Activated CD4-positive, CD25-positive, alpha-beta regulatory T cell treated with anti-CD3 and anti-CD28 coated beads, Interleukin-2, amount 50 U/mL, for 24 hours (primary cell): ENCODE results near the gene FOXC2.

Experiments
- ATAC-seq, 2 donors: fragments of 150-1000 bp; cut with Tn5 transposase; one replicate each; pipeline ENCODE4 v1.10.0; 2021; ENCODE audit warnings: mild to moderate bottlenecking in 1 of 2, moderate library complexity in 1 of 2

FOXC2 gene

DNA sequence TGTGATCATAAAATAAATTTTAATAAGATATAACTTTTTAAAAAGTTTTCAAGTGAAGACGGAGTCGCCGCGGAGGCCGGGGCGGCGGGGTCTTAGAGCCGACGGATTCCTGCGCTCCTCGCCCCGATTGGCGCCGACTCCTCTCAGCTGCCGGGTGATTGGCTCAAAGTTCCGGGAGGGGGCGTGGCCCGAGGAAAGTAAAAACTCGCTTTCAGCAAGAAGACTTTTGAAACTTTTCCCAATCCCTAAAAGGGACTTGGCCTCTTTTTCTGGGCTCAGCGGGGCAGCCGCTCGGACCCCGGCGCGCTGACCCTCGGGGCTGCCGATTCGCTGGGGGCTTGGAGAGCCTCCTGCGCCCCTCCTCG is at the start of gene FOXC2:
TSS of gene FOXC2 (plus strand) at position 229 of the 365 bp plus-strand sequence. CDS start 507 bp downstream, outside the sequence.
- ATAC-seq = peak in 1 of 2 donors; percentile 50

GRCh38 chr16:86517033-86517432 is 49.6 kb upstream of the FOXC2 start:
- no peak for ATAC-seq

GRCh38 chr16:86517652-86518258 is 48.9 kb upstream of the FOXC2 start:
- ATAC-seq = no peak

DNA sequence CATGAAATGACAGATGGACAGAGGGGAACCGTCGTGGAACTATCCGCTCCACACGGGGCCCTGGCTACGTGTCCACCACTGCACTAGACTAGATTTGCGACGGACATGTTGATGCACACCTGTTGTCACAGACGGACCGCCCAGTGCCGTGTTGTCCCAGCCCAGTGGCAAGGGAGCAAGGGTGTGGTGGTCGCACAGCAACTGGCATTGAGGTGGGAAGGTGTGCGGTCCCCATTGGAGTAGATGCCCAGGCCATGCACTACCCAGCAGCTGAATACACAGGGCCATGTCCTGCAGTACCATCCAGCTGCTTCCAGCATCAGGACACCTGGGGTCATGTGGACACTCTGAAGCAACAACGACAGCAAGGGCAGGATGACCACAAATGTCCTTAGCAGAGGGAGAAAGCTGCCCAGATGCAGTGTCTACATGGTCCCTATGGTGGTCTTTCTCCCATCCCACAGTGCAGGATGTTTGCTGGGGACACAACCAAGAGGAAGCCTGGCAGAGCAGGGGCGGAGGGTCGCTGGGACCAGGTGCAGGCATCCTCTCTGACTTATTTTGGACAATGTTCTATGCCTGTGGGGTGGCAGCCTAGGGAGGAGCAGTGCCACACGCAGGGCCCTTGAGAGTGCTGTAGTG is 47.5 kb upstream of the FOXC2 start:
- ATAC-seq = no peak

DNA sequence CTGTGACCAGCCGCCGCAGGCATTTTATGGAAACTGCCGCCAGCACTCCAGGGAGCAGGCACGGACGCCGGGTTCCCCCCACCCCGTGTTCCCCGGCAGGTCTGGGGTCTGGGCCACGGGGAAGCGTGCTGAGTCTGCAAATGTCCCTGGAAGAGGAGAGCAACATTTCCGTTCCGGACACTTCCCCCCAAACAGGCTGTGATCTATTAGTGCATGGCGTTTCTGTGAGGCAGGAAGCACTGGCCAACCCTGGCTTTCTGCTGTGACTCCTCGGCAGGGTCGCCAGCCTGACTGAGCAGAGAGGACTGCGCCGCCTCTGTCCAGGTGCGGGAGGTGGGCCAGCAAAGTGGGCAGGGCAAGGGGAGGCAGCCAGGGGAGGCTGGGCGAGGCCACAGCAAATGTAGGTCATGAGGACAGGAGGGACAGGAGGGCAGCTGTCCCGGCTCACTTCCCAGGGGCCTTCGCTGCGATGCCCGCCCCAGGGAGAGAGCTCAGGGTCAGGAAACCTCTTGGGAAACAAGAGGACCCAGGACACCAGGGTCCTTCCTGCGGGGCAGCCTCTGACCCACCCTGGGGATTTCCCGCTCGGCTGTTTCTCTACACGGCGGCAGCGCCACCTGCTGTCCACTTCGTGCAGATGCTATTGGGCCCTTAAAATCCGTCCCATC is 46.8 kb upstream of the FOXC2 start:
- ATAC-seq = peak in 1 of 2 donors; percentile 49

GRCh38 chr16:86520317-86521210 is 46.1 kb upstream of the FOXC2 start:
- ATAC-seq = no peak

GRCh38 chr16:86521236-86522197 is 45.1 kb upstream of the FOXC2 start:
- no peak for ATAC-seq

GRCh38 chr16:86522634-86523033 is 44.0 kb upstream of the FOXC2 start:
- ATAC-seq = no peak

GRCh38 chr16:86523166-86523740 is 43.4 kb upstream of the FOXC2 start:
- no peak for ATAC-seq

GRCh38 chr16:86524029-86524428 is 42.6 kb upstream of the FOXC2 start:
- no peak for ATAC-seq

DNA sequence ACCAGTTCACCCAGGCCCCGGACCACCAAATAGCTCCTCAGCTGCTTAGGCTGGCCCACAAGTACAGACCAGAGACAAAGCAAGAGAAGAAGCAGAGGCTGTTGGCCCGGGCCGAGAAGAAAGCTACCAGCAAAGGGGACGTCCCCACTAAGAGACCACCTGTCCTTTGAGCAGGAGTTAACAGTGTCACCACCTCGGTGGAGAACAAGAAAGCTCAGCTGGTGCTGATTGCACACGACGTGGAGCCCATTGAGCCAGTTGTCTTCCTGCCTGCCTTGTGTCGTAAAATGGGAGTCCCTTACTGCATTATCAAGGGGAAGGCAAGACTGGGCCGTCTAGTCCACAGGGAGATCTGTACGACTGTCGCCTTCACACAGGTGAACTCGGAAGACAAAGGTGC is 40.9 kb upstream of the FOXC2 start:
- ATAC-seq = no peak

- ATAC-seq = no peak
Observed at GRCh38 chr16:86527366-86527765, 39.3 kb upstream of the FOXC2 start.

DNA sequence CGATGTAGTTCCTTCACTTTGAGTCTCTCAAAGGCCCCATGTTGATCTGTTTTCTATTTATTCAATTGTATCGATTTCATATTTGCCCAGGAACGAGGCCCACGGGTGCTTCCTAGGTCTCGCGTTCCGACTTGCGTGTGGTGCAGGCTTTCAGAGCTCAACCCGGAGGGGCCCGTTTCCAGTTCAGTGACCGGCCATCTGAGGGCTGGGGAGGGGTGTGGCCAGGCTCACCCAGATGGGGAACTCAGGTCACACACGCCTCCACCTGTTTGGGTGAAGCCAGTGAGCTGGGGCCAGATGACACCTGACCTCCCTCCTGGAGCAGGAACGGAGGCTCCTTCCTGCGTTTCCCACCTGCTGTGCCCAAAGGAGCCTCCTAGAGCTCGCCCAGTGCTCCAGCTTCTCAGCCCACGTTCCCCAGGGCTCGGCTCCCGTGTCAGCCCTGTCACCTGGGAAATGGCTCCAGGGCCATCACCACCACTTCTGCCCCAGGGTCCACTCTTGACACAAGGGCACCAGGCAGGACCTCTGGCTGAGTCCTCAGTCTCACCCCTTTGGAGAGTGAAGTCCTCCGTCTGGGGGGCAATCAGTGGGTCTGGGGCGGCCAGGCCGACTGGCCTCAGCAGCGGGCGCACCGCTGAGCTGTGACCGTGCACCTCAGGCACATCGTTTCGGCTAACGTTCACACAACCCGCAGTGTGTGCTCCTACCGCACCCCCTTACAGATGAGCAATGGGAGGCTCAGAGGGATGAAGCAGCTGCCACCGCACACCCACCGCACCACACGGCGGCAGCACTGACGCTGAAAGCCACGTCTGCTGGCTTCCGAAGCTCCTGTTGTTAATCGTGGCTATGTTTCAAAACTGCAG is 38.3 kb upstream of the FOXC2 start:
- no peak for ATAC-seq

- no peak for ATAC-seq
Observed at GRCh38 chr16:86529160-86529559, 37.5 kb upstream of the FOXC2 start.

GRCh38 chr16:86530251-86531190 is 36.1 kb upstream of the FOXC2 start:
- no peak for ATAC-seq

DNA sequence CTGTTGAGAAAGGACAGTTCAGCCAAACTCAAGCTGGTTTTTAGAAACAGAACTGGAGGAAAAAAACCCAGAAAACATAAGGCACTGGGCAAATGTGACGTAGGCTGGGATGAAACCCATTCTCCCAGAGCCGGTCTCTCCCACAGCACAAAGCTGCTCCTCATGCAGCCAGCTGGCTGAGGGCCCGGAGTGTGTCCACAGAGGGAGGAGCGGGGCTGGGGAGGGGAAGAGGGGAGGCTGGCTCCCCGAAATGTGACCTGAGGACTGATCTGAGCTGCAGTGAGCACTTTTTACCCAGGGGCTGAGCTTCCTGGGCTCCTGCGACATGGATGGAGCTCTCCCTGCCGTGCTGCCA is 35.5 kb upstream of the FOXC2 start:
- no peak for ATAC-seq

DNA sequence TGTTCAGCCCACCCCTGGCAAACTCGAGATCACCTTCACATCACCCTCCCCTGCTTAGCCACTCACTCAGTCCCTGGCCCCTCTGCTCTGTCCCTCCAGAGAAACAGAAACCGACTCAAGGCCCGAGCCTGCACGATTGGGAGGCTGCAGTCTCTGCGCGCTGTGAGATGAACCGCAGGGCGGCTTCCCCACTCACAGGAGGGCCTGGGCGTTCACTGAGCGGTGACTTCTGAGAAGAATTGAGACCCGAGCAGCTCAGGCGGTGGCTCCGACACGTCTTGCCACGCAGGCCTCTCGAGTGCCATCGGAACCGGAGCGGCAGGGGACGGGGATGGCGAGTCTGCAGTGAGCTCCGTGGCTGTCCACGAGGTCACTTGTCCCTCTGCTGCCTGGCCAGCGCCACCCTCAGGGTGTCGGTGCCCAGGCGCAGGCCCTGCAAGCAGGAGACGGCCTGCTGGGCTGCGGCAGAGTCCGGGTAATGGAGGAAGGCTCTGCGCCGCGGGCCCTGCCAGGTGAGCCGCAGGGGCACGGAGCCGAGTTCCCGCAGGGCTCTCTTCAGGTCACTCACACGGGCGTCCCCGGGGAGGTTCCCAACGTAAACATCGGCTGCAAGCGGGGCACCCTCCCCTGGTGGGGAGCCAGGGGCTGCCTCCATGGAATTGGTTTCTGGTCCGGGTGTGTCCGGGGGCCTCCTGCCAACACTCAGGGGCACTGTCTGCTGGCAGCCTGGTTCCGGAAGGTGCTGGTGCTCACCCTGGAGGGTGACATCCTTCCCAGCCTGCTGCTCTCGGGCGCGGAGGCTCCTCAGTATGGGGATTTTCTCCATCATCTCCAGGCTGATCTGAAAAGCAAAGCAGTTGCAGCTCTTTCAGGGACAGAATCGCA is 34.7 kb upstream of the FOXC2 start:
- ATAC-seq = no peak

DNA sequence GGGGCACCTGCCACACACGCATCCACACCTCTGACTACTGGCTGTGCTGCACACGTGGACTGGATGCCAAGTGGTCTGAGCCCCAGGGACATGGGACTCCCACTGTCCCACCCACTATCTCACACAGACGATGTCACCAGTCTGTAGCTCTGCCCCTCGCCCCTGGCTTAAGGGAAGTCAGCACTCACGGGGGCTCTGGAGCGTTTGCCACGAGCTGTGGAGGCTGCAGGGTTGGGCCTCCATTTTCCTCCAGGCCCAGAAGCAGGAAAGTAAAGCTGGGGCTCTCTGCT is 34.2 kb upstream of the FOXC2 start:
- ATAC-seq = no peak

GRCh38 chr16:86533076-86533475 is 33.6 kb upstream of the FOXC2 start:
- no peak for ATAC-seq
